ENCODE measurements around the gene PLA2G4F. TPM values are rescaled to one million over a fixed set of nuclear protein-coding genes. Genes with fewer than 3 reads are reported as not detected.
A peak's percentile ranks its signal among the peaks of the same experiment; 100 is the strongest.

The PLA2G4F gene
- total RNA-seq, 1 donor from 2014 or later = not detected

DNA sequence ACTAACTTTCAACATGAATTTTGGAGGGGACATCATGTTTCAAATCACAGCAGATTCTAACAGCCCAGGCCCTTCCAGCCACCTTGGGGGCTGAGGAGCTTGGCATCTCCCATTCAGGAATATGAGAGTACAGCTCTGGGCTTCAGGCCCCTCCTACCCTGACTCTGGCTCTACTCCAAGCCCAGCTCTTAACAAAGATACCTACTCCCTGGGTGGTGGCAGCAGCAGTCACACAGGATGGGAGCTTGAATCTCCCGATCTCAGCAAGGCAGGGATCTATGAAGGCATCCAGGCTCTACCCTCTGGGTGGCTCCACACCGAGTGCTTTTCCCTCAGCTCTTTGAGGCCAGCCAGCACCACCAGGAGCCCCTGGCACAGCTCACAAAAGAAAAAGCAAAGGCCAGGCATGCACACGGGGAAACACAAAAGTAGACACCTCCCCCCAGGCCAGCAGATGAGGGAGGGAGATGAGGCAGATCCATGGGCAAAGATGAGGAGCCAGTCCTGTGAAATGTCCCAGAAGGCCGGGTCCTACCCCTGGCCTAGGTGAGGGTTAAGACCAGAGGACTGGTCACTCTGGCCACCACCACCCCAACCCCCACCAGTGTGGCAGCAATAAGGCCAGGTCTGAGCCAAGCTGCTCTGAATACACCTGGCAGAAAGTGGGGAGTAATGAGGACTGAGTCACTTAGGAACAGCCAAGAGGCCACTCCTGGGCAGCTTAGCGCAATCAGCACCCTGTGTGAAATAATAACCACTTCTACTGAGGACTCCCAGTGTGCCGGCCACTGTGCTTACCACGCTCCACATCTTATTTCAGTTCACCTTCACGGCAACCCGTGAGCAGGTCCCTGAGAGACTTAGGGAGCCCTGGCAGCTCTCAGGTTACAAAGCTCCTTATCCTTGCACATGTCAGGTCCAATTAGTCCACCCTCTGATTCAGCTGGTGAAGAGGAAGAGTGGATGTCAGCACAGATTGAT, 24.3 kb downstream of the PLA2G4F start:
- DNase-seq = no peak

DNA sequence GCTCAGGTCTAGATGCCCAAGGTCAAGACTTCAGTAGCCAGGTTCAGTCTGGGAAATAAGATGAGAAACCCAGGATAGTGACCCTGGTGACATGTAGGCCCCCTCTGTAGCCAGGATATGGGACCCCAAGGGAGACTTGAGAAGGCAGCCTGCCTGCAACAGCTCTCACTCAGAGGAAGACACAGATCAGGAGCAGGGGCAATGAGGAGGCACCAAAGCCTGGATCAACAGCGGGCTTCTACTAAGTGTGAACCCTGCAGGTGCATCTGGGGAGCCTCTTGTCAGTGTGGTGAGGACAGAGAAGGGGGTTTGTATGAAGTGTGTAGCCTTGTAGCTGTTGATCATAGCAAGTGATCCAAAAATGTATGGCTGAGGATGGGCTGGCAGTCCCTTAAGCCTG, 25.4 kb downstream of the PLA2G4F start:
- DNase-seq = no peak

DNA sequence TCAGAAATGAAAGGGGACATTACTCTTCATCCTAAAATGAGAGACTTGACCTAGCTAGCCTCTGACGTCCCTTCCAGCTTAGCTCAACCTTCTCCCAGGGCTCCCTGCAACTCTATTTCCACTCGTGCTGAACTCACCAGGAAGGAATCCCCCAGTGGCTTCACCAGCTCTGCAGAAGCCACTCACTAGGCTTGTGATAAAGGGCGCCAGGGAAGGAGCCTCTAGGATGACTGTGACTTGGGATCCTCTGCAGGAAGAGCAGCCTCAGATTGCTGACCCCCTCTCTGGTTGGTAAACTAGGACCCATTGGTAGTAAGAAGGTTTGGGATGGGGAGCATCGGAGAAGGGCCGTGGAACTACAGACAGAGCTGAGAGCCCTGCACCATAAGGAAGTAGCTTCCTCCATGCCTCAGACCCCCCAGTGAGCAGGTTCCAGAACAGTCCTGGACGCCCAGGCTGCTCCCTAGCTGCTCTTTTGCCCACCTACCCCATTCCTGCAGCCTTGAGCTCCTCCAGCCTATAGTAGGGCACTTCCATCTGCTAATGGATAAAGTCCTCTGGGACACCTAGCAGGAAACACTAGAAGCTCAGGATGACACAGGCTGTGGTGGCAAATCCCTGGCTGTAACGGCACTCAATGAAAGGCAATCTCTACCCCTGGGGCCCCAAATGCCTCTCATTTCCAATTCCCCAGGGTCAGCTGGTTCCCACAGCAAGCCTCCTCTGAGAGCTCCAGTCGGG, 26.0 kb downstream of the PLA2G4F start:
- DNase-seq = no peak

DNA sequence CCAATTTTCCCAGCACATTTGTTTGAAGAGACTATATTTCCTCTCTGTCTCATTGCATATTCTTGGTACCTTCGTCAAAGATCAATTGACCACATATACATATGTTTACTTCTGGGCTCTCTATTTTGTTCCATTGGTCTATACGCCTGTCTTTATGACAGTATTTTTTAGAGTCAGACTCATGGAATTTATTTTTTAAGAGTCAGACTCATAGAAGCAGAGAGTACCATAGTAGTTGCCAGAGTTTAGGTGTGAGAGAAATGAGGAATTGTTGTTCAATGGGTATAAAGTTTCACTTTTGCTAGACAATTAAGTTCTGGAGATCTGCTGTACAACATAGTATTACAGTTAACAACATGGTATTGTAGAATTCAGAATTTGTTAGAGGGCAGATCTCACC, 27.1 kb downstream of the PLA2G4F start:
- DNase-seq = no peak

DNA sequence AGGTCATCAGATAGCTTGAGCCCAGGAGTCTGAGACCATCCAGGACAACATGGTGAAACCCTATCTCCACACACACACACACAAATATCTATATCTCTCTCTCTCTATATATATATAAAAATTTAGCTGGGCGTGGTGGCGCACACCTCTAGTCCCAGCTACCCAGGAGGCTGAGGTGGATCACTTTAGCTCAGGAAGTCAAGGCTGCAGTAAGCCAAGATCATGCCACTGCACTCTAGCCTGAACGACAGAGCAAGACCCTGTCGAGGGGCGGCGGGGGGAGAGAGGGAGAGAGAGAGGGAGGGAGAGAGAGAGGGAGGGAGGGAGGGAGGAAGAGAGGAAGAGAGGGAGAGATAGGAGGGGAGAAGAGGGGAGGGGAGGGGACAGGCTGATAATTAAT, 28.0 kb downstream of the PLA2G4F start:
- no peak for DNase-seq

DNA sequence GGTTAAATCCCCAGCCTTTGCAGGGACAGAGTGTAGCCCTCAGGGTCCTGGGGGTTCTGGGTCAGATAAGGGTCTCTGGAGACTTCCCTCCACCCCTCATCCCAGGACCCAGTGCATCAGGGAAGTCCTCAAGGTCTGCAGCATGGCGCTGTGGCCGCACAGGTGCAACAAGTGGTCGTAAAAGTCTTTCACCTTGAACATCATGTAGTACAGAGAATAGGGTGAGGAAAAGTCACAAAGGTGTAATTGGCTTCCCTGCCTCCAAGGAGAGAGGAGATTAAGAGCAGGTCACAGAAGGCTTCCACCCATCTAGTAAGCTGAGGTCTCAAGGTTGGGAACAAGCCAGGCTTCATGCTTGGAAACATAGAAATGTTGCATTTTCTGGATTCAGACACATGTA, 32.9 kb downstream of the PLA2G4F start:
- DNase-seq = no peak

DNA sequence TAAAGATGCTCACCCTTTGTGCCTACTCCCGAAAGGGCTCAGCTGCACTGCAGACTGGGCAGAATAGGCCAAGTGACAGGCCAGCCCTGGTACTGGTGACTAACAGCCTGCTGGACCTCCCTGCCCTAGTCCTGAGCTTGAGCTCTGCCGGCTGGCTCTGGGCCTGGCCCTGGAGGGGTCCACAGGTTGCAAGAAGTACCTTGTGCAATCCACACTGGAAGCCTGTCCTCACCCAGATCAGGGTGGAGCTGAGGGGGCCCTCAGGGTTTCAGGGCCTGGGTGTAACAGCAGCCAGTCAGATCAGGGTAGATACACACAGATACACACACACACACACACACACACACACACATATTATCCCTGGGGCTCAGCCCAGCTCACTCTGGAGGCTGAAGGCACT, 34.8 kb downstream of the PLA2G4F start:
- DNase-seq = no peak

DNA sequence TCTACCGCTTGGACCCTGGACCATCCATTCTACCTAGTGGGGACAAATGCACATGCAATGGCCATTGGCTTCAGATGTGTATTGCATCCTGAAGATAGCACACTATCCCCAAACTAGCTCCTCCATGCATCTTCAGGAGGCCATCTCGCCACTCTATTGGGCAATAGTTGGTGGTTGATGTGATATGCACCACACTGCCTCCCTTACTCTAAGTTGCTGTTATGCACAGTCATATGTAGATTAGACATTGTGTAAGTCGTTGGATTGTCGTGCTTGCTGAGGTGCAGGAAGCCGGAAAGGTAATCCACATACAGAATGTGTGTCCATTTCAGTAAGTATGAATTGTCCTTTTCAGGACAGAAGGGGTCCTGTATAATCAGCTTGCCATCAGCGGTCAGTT, 35.4 kb downstream of the PLA2G4F start:
- DNase-seq = no peak

DNA sequence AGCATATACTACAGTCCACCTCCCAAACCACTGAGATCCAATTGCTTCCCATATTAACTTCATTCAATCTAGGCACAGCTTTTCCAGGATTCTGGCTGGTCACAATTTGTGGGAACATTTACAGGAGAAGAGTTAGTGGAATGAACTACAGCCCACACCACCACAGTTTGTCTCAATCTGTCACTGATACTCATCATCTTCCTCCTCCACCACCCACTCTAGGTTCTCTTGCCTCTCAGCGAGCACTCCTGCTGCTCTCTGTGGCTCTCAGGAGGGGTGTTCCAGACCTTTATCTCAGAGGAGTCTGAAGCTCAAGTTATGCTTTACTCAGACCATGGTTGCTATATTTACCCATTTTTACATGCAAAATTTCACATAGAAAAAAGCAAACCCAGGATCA, 36.2 kb downstream of the PLA2G4F start:
- no peak for DNase-seq

DNA sequence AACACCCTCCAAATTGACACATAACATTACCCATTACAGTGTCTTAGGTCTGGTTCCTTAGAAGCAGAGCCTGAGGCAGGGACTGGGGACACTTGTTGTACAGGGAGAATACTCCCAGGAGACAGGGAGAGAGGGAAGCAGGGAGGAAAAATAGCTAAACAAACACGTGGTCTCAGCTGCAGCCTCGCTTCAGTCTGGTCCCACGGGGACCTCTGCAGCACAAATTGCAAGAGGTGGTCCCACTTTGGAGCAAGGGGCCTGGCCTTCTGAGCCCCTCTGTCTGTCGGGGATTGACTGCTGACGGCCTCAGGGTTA, 37.0 kb downstream of the PLA2G4F start:
- DNase-seq = no peak

DNA sequence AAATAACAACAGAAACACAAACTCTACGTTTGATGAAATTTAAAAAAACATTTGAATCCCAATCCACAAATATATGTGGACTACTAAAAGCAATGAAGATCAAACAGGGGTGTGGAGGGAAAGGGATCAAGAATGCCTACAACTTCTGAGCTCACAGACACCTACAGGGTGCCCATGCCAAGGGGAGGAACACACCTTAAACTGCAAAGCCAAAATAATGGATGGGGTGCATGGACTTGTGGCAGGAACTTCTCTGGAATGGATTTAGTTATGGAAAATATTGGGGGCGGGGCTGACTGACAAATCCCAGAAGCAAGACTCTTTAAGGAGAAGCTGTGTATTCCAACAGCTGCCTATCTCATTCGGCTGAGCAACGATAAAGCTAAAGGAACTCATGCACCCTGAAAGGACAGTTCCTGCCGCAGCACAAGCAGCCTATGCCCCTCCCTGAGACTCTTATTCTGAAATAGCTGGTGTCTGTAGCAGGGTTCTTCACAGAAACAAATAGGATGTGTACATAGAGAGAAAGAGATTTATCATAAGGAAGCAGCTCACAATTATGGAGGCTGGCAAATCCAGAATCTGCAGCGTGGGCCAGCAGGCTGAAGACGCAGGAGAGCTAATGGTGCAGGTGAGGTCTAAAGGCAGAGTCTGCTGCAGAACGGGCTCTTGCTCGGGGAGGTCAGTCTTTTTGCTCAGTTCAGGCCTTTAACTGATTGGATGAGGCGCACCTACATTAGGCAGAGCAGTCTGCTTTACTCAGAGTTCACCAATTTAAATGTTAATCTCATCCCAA, 37.6 kb downstream of the PLA2G4F start:
- DNase-seq = no peak

DNA sequence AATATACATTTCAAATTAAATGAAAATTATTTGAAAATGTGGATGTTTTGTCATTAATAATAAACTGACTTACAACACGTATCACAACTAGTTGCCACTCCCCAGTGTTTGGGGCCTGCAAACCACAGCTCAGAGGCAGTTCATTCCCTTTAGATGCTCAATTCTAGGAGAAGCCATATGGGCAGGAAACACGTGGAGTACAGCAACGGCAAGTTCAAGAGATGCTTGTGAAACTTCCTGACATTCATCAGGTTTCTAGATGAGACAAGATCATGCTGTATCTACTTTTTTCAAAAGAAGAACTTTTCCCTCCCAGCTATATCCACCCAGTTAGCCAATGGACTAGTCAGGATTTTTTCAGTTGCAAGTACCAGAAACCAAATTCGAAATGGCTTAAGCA, 44.5 kb downstream of the PLA2G4F start:
- DNase-seq = no peak

DNA sequence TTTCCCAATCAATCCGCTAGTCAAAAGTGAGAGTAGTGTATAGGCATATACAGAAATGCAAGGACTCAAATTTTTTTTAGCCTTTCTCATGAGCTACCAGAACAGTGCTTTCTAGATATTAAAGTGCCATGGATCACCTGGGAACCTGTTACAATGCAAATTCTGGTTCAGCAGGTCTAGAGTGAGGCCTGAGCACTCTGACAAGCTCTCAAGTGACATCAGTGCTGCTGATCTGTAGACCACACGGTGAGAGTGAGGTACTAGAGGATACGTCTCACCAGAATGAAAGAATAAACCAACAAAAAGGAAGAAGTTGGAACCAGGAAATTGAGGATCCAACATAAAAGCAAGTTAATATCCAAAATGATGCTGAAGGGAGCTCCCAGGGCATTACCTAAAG, 46.1 kb downstream of the PLA2G4F start:
- DNase-seq = no peak

DNA sequence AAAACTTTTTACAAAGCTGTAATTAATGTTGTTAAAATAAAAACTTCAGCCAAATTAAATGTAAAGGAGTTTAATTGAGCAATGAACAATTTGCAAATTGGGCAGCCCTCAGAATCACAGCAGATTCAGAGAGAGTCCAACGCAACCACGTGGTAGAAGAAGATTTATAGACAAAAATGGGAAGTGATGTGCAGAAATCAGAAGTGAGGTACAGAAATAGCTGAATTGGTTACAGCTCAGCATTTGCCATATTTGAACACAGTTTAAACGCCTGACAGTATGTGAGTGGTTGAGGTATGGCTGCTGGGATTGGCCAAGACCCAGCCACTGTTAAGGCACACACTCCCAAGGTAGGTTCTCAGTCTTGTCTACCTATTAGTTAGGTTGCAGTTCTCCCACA, 47.6 kb downstream of the PLA2G4F start:
- no peak for DNase-seq

DNA sequence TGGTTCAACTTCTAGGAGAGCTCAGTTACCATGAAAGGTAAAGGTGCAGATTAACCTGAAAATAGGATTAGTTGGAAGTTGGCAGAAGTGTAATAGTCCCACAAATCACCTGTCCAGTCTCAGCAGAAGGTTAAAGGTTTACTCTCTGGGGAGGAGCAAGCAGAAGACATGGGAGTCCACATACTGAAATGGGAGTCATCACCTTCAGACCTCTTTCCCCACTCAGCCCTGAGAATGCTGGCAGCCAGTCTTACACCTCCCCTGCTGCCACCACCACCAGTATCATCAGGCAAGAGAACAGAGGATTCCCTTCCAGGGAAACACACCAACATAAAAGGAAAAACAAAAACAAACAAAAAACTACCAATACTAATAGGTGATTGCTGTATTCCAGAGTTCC, 48.2 kb downstream of the PLA2G4F start:
- no peak for DNase-seq

DNA sequence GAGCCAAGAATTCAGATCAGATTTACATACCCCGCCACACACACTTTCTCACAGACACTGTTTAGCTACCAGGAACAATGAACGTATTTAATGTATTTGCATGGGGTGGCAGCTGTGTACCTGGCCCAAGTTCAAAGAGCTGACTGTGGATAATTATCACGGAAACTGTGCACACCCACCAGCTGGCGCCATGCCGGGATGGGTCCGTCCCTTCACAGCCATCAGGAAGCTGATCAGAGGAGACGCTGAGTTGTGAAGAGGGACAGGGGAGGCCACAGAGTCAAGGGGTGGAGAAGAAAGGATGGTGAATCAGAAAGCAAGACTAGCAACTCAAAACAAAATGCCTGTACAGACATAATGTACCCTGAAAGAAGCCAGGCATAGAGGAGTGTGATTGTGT, 49.0 kb downstream of the PLA2G4F start:
- peak; percentile 15 for DNase-seq

DNA sequence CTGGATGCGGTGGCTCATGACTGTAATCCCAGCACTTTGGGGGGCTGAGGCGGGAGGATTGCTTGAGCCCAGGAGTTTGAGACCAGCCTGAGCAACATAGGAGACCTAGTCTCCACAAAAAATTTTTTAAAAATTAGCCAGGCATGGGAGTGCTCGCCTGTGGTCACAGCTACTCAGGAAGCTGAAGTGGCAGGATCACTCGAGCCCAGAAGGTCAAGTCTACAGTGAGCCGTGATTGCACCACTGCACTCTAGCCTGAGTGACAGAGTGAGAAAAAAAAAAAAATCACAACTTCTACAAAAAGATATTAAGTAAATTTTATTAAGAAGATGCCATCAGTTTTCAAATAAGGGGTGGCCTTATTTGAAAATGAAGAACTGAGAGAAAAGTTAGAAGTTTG, 50.1 kb downstream of the PLA2G4F start:
- DNase-seq = no peak

DNA sequence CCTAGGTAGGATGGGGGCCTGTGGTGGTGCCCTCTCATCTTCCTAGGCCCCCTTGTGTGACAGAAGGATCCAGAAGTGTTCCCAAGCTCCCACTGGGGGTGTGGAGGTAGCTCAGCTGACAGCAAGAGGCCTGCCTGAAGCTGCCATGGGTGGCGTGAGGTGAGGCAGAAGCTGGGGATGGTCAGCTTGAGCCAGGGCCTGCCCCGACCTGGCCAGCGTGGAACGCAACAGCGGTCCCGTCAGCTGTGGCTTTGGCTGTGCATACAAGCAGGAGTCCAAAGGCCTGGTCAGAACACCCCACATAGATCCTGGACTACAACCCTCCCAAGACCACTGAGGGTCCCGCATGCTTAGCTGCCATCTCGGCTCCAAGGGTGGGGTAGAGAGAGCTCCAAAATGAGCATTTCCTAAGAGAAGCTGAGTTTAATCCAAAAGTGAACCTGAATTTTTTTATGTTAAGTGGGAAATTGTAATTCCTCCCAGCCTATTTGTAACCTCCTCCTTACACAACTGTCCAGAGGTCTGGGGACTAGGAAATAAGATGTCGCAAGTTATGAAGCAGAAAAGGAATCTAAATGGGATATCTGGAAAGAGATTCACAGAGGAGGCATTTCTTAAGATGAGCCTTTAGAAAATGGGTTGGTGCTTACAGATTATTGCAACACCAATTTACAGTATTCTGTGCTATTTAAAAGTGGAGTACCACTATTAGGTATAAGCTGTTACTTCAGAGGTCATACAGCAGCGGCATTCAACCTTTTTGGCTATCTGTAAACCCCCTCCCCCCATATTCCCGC, 52.1 kb downstream of the PLA2G4F start:
- DNase-seq = no peak

DNA sequence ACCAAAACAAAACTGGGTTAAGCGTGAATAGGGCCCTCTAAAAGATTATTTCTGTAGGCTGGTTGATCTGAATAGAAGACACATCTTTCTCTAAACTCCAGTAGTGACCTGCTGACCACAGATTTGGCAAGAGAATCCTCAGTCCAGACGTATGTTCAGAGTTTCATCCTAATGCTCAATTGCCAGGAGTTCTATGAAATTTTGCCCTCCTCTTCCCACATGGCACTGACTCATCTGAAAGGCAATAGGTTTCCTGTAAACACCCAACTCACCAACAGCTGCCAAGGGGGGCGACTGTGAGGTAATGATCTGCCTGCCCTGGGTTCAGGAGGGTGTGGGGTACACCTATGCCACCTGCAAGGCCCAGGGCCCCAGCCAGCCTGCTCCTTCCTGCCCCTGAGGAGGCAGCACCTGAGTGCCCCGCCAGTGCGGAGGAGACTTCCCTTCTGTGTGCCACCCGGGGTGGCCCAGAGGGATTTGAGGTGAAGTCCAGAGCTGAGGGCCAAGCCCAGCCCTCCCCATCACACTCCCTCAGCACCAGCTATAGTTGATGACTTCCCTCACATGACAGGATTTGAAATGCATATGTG, 53.7 kb downstream of the PLA2G4F start:
- no peak for DNase-seq

DNA sequence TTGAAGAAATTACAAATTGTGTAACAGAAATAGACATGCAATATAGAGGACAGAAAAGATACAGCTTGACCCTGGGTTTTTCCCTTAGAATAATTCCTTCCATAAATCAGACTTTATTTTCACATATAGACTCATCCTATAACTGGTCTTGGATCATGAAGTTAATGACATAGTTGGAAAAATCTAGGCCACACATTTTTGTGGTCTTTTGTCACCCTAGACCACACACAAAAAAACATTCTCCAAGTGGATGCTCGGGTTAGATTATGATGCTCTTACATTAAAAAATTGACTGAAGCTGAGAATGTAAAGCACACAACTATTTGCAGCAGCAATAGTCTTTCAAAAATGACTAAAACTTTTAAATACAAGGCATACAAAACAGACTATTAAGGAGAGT, 54.6 kb downstream of the PLA2G4F start:
- no peak for DNase-seq

DNA sequence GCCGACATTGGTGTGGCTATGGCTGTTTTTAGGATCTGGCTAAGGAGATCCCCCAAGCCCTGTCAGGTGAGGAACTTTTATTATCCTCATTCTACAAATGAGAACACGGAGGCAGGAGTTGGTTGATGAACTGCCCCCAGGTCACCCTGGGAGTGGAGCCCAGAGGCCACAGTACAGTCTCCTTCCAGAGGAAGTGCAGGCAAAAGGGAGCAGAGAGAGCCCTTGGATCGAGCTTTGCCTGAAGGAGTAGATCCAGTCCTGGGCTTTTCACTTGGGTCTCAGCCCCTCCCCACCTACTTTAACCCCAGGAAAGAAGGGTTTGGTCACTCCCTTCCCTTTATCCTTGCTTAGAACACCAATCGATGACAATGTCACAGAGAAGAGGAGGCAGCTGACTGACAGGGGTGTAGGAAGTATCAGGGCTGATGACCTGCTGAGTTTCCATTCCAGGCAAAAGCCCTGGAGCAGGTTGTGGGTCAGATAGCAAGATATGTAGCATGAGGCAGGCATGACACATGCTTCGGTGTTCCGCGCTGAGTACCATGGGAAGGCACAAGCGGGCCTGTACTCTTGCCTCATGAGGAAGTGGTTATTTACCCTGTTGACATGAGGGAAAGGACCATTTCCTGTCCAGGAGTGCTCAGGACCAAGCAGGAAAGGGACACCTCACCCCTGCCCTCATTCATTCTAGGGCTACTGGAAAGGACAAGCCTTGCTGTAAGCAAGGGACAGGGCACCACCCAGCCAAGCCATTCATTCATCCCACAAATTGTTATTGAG, 56.2 kb downstream of the PLA2G4F start:
- no peak for DNase-seq
